Mucosa of descending colon (tissue), 3 donors: ENCODE data around the gene ERCC6L. TPM values are rescaled to one million over a fixed set of nuclear protein-coding genes. Genes with fewer than 3 reads are reported as not detected.
A peak's percentile ranks its signal among the peaks of the same experiment; 100 is the strongest.

Source experiments
- ATAC-seq: fragments of 200-7000 bp; cut with Tn5 transposase; one replicate; pipeline ENCODE4 v1.9.1; 2020; ENCODE audit warnings: mild to moderate bottlenecking, moderate library complexity
- DNase-seq, 3 donors: peaks; one replicate each; pipeline ENCODE4 v3.0.0-alpha.2; 2020
- H3K36me3 ChIP-seq: fragments of 200-600 bp; one replicate; pipeline ENCODE4 v1.8.0; 2021; ENCODE audit warnings: low read depth, mild to moderate bottlenecking
- H3K4me1 ChIP-seq: fragments of 200-600 bp; one replicate; pipeline ENCODE4 v1.8.0; 2021; ENCODE audit warnings: low read depth, mild to moderate bottlenecking
- H3K4me3 ChIP-seq: fragments of 200-600 bp; one replicate; pipeline ENCODE4 v1.8.0; 2021; ENCODE audit warnings: mild to moderate bottlenecking
- H3K9me3 ChIP-seq: fragments of 200-600 bp; one replicate; pipeline ENCODE4 v1.8.0; 2021; ENCODE audit warnings: mild to moderate bottlenecking
- CTCF ChIP-seq: fragments of 200-600 bp; IDR thresholded peaks from one replicate; pipeline ENCODE4 v1.8.0; 2022; ENCODE audit warnings: antibody characterized with exemption, mild to moderate bottlenecking
- intact Hi-C, 2 donors: fragments of 100-400 bp; cut with DNase I in 1 of 2; cut with micrococcal nuclease in 1 of 2; formaldehyde crosslinking; loops; one replicate each; pipeline versions ENCODE4 v1.11.0 to v1.11.1; 2022; cut with DNase I, micrococcal nuclease
- total RNA-seq, 3 donors: library from RNA; stranded (reverse); fragmentation: NEBNext Ultra II Directional in 2 of 3; extraction: Animal tissue kit (Norgen Biotek cat#: 25700) in 2 of 3; gene quantifications; one replicate each; pipeline versions ENCODE4 v1.2.1 to v1.2.4, GENCODE V29; 2021 to 2023
- donor health status: DM: no; HTN: no; CAD: no; lungs with moderate emphysema.
- donor health status: DM: no; HTN: no; CAD: no.
- donor health status: DM: no; HTN: yes; CAD: no.

The ERCC6L gene
- total RNA-seq, 3 donors from 2014 or later = 0.22 to 2.6 (median 0.64) TPM

GRCh38 chrX:72247206-72247942 lies 8.5 kb upstream of the ERCC6L start:
- peak in 2 of 3 donors; percentile 30 to 76 for DNase-seq
- intact Hi-C loops = no loop called here
- no peaks in the 10 kb centered on the region for H3K36me3 ChIP-seq
- no peaks in the 10 kb centered on the region for H3K9me3 ChIP-seq
- peak; percentile 86 for ATAC-seq
- H3K4me1 ChIP-seq = no peaks in the 10 kb centered on the region
- no peak for TF ChIP-seq CTCF
- H3K4me3 ChIP-seq = no peak overlapping the region

- Histone ChIP-seq H3K4me1 (no peaks in the 10 kb centered on the region), H3K4me3 (no peak overlapping the region), H3K36me3 (no peaks in the 10 kb centered on the region), H3K9me3 (no peaks in the 10 kb centered on the region)
- intact Hi-C loops = no loop called here
- peak in 2 of 3 donors; percentile 70 to 78 for DNase-seq
- TF ChIP-seq CTCF = no peak
- ATAC-seq = peak; percentile 80
These were observed 6.7 kb upstream of the ERCC6L start for GRCh38 chrX:72245461-72246089.

GRCh38 chrX:72243472-72243871 lies 4.6 kb upstream of the ERCC6L start:
- H3K4me1 ChIP-seq = no peaks in the 10 kb centered on the region
- H3K4me3 ChIP-seq = no peak overlapping the region
- no peak for ATAC-seq
- DNase-seq = no peak
- no peak for TF ChIP-seq CTCF
- intact Hi-C loops = no loop called here
- H3K36me3 ChIP-seq = no peaks in the 10 kb centered on the region
- no peaks in the 10 kb centered on the region for H3K9me3 ChIP-seq

GRCh38 chrX:72240976-72241375 lies 2.1 kb upstream of the ERCC6L start:
- Histone ChIP-seq H3K4me1 (no peaks in the 10 kb centered on the region), H3K9me3 (no peaks in the 10 kb centered on the region), H3K4me3 (no peak overlapping the region), H3K36me3 (no peaks in the 10 kb centered on the region)
- intact Hi-C loops = no loop called here
- TF ChIP-seq CTCF = no peak
- ATAC-seq (no peak), DNase-seq (no peak)

GRCh38 chrX:72238183-72238582 lies 644 bp downstream of the ERCC6L start:
- intact Hi-C loops = no loop called here
- Histone ChIP-seq H3K4me1 (no peaks in the 10 kb centered on the region), H3K4me3 (no peak overlapping the region), H3K9me3 (no peaks in the 10 kb centered on the region), H3K36me3 (no peaks in the 10 kb centered on the region)
- no peak for TF ChIP-seq CTCF
- DNase-seq (no peak), ATAC-seq (no peak)
